Kidney (tissue), 14 donors: ENCODE data around the gene SRRM1. TPM values are rescaled to one million over a fixed set of nuclear protein-coding genes. Genes with fewer than 3 reads are reported as not detected.
A peak's percentile ranks its signal among the peaks of the same experiment; 100 is the strongest.

Experiments
- DNase-seq, 5 donors: peaks; one replicate each; pipeline ENCODE4 v3.0.0-alpha.2; 2013 to 2020
- FAIRE-seq: peaks from 2 replicates; lab custom pipeline; 2012; peaks lifted over from hg19 to GRCh38; lab: Jason Lieb, UNC
- H3K27ac ChIP-seq, 2 donors: one replicate each; pipeline ENCODE4 v1.7.0; 2013; ENCODE audit warnings: low read depth in 2 of 2, low read length in 2 of 2, inconsistent platforms in 1 of 2
- H3K27me3 ChIP-seq: one replicate; pipeline ENCODE4 v1.7.1; 2013; ENCODE audit warnings: low read length, inconsistent platforms; ENCODE audit not compliant: control insufficient read depth, insufficient read depth
- H3K36me3 ChIP-seq, 3 donors: one replicate each; pipeline versions ENCODE4 v1.7.0 to v1.7.1; 2013; ENCODE audit warnings: low read length in 3 of 3, control low read depth in 1 of 3, inconsistent platforms in 1 of 3; ENCODE audit not compliant: insufficient read depth in 3 of 3, control insufficient read depth in 2 of 3
- H3K4me1 ChIP-seq, 3 donors: one replicate each; pipeline versions ENCODE4 v1.7.0 to v1.7.1; 2013; ENCODE audit warnings: low read length in 3 of 3, inconsistent platforms in 1 of 3, low read depth in 1 of 3; ENCODE audit not compliant: control insufficient read depth in 2 of 3, insufficient read depth in 2 of 3
- H3K4me3 ChIP-seq, 3 donors: one replicate each; pipeline versions ENCODE4 v1.7.0 to v1.8.1; 2013; ENCODE audit warnings: low read length in 3 of 3, control low read depth in 1 of 3, inconsistent platforms in 1 of 3
- H3K9ac ChIP-seq, 3 donors: one replicate each; pipeline versions ENCODE4 v1.7.0 to v1.7.1; 2013; ENCODE audit warnings: low read length in 3 of 3, control low read depth in 1 of 3, inconsistent platforms in 1 of 3
- H3K9me3 ChIP-seq, 3 donors: one replicate each; pipeline versions ENCODE4 v1.7.0 to v1.7.1; 2013; ENCODE audit warnings: low read length in 3 of 3, control low read depth in 1 of 3, inconsistent platforms in 1 of 3; ENCODE audit not compliant: control insufficient read depth in 2 of 3, insufficient read depth in 1 of 3
- intact Hi-C: fragments of 100-400 bp; cut with DNase I; formaldehyde crosslinking; loops from one replicate; pipeline ENCODE4 v1.11.1; 2022
- polyA plus RNA-seq: library from polyadenylated mRNA; stranded (reverse); fragments of 350-450 nt; fragmentation: Illumina TruSeq; extraction: RNeasy Lipid Tissue Mini Kit (QIAGEN cat#74804); gene quantifications from one replicate; pipeline ENCODE4 v1.2.3, GENCODE V29; 2014; ENCODE audit warnings: low read depth, low replicate concordance; ENCODE audit not compliant: insufficient read depth
- total RNA-seq: library from RNA; stranded (reverse); fragmentation: NEBNext Ultra II Directional; extraction: Animal tissue kit (Norgen Biotek cat#: 25700); gene quantifications from one replicate; pipeline ENCODE4 v1.2.1, GENCODE V29; 2021
- TF ChIP-seq, protein P1 (sequence below): IDR thresholded peaks from 3 replicates; pipeline ENCODE4 v1.5.1; 2012; ENCODE audit warnings: mild to moderate bottlenecking, moderate library complexity, borderline replicate concordance; ENCODE audit not compliant: insufficient read depth; ENCODE audit errors: extremely low read depth
- donor health status: control.
- donor health status: control.
- donor health status: control.
- donor health status: control.
- donor health status: control.
- donor health status: DM: yes; HTN: yes; CAD: no.
- donor health status: Normal renal cell carcinoma (clear cell type).

SRRM1 gene
- total and polyA plus RNA-seq, 2 donors from 2014 or later = 21.1 to 123 TPM

DNA sequence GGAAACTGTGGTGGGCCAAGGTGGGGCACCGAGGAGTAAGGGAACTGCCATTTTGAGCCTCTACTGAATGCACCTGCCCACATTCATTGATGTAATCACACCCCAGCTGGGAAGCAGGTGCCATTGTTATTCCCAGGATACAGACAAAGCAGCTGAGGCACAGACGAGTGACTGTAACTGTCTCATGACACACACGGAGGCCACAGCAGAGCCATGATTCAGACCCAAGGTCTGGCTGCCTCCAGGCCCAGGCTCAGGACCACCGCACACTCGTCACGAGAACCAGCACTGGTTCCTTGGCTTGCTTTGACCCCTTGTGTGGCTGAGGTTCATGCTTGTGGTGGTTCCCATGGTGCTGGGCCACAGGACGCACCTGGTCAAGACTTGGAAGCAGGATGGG lies 56.5 kb downstream of the SRRM1 start:
- Histone ChIP-seq H3K27ac (no peak overlapping the region), H3K27me3 (no peaks in the 10 kb centered on the region), H3K9ac (no peak overlapping the region), H3K4me1 (peaks cover 0 to under 1% (median 0%) of the 10 kb centered on the region in 3 donors), H3K4me3 (no peak overlapping the region), H3K9me3 (no peaks in the 10 kb centered on the region), H3K36me3 (no peaks in the 10 kb centered on the region)
- DNase-seq (no peak), FAIRE-seq (no peak)
- TF ChIP-seq, protein P1, sequence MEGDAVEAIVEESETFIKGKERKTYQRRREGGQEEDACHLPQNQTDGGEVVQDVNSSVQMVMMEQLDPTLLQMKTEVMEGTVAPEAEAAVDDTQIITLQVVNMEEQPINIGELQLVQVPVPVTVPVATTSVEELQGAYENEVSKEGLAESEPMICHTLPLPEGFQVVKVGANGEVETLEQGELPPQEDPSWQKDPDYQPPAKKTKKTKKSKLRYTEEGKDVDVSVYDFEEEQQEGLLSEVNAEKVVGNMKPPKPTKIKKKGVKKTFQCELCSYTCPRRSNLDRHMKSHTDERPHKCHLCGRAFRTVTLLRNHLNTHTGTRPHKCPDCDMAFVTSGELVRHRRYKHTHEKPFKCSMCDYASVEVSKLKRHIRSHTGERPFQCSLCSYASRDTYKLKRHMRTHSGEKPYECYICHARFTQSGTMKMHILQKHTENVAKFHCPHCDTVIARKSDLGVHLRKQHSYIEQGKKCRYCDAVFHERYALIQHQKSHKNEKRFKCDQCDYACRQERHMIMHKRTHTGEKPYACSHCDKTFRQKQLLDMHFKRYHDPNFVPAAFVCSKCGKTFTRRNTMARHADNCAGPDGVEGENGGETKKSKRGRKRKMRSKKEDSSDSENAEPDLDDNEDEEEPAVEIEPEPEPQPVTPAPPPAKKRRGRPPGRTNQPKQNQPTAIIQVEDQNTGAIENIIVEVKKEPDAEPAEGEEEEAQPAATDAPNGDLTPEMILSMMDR = no peak
- intact Hi-C loops = no loop called here

DNA sequence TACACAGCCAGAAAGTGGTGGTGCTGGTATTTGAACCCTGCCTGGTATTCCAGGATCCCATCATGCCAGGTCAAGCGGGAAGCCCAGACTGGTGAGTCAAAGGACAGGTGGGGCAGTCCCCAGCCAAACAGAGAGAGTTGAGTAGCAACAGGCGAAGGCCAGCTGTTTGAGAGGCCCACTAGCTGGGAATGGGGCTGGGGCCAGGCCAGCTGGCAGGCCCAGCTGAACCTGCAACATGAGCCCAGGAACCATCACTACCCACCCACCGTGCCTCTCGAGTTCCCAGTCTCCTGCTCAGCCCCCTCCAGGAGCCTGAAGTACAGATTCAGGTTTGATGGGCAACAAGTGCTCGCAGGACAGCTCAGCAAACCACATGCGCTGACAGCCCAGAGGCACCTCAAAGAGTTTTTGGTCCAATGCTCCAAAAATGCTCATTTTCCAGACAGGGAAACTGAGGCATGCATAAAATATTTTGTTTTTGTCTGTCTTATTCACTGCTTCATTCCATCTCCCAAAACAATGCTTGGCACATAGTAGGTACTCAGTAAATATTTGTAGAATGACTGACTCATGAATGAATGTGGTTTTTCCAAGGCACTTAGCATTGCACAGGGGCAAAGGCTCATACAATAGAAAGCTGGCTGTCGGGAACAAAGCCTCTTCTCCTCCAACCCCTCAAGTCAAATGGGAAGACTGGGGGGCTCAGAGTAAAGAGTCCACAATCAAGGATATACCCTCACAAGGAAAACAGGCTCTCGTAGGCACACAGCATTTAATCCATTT lies 59.6 kb downstream of the SRRM1 start:
- Histone ChIP-seq H3K9ac (no peak overlapping the region), H3K9me3 (no peaks in the 10 kb centered on the region), H3K36me3 (no peaks in the 10 kb centered on the region), H3K27me3 (no peaks in the 10 kb centered on the region), H3K4me3 (no peak overlapping the region), H3K4me1 (no peaks in the 10 kb centered on the region), H3K27ac (no peak overlapping the region)
- intact Hi-C loops = no loop called here
- DNase-seq = peak in 4 of 5 donors; percentile 56 to 69 (median 62)
- TF ChIP-seq, protein P1 = no peak
- no peak for FAIRE-seq

DNA sequence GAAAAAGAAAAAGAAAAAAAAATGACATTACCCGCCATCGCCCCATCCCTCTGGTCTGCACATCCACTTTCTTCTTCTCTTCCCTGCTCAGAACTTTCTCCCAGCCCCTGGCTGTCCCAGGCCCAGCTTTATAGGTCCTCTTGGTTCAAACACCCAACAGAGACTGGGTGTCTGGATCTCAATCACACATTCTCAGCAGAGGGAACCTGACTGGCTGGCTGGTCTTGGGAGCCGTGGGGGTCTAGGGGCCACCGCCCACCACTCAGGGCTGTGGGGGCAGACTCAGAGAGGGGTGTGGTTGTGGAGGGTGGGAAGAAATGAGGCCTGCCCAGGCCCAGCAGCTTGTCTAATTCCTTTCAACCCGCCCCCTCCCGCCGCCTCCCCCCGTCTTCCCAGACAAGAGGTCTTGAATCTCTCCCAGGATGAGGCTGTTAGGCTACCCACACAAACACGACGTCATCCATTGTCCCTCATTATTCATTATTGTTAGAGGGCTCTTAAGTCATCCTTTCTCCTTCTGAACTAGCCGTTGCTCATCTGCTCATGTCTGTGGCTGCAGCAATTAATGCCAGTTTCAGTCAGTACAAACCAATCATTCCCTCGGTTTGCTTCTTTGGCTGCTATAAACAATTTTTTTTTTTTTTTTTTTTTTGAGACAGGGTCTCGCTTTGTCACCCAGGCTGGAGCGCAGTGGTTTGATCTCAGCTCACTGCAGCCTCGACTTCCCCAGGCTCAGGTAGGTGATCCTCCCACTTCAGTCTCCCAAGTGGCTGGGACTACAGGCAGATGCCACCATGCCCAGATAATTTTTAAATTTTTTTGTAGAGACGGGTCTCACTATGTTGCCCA lies 61.5 kb downstream of the SRRM1 start:
- no peaks in the 10 kb centered on the region for H3K4me1 ChIP-seq
- no peak for FAIRE-seq
- no peak overlapping the region for H3K9ac ChIP-seq
- no peaks in the 10 kb centered on the region for H3K9me3 ChIP-seq
- no peak overlapping the region for H3K4me3 ChIP-seq
- TF ChIP-seq, protein P1 = no peak
- H3K27ac ChIP-seq = peak overlapping the region in 1 of 2 donors; percentile 35
- DNase-seq = no peak
- no peaks in the 10 kb centered on the region for H3K36me3 ChIP-seq
- intact Hi-C loops = no loop called here
- no peaks in the 10 kb centered on the region for H3K27me3 ChIP-seq
